Measurements from ENCODE around the gene PIH1D2.
A peak's percentile ranks its signal among the peaks of the same experiment; 100 is the strongest.

PIH1D2 gene

DNA sequence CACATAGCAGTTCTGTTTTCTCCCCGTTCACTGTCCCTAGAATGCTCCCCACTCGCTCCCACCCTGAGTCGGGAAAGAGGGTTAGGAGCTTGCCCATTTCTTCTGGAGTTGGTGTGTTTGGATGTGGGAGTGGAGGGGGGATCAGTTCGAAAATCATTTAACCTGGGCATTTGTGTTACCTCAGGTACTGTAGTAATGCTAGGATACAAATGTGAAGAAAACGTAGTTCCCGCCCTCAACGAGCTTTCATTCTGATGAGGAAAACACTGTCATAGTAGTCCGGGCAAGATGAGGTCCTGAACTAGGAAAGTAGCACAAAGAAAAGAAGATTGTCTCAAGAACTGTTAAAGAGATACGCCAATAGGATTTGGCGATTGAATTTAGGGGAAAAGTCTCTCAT, 13.4 kb upstream of the PIH1D2 start:
- TF ChIP-seq CTCF (IDR thresholded peaks at IDR 0.05; ENCODE audit: low read depth, low read length), result no peak
- peak overlapping the region; percentile 99 for H3K4me3 ChIP-seq (ENCODE audit: low read depth, low read length)

- peak within 1 kb of the TSS; percentile 99 for H3K4me3 ChIP-seq (ENCODE audit: low read depth, low read length)
- TF ChIP-seq CTCF (IDR thresholded peaks at IDR 0.05; ENCODE audit: low read depth, low read length), result no peak
Measured at GRCh38 chr11:112086422-112087191, 12.8 kb upstream of the PIH1D2 start, which contains the start of the genes SDHD and TIMM8B. TSS of gene SDHD (plus strand) at chr11:112086873. CDS start at chr11:112086908, 35 bp downstream. TSS of gene TIMM8B (minus strand) at chr11:112086756. CDS start at chr11:112086723, 33 bp downstream.

GRCh38 chr11:112085822-112086421, 12.1 kb upstream of the PIH1D2 start:
- peak overlapping the region; percentile 99 for H3K4me3 ChIP-seq (ENCODE audit: low read depth, low read length)
- TF ChIP-seq CTCF (IDR thresholded peaks at IDR 0.05; ENCODE audit: low read depth, low read length), result no peak

DNA sequence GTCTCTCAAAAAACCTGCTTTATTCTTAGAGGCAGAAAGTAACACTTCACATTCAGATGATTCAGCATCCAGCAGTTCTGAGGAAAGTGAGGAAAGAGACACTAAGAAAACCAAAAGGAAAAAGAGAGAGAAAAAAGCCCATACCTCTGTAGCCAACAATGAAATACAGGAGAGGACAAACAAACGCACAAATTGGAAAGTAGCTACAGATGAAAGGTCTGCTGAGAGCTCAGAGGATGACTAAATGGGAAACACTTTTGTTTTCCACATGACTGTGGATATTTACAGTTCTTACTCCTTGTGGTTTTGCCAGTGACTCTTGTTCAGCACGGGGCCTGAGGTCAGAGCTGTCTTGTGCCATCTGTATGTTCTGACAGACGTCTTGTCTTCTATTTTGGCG, 8.9 kb upstream of the PIH1D2 start:
- TF ChIP-seq CTCF (IDR thresholded peaks at IDR 0.05; ENCODE audit: low read depth, low read length), result no peak
- H3K4me3 ChIP-seq (ENCODE audit: low read depth, low read length), result no peak overlapping the region

GRCh38 chr11:112062923-112063322, 10.9 kb downstream of the PIH1D2 start:
- no peak overlapping the region for H3K4me3 ChIP-seq (ENCODE audit: low read depth, low read length)
- no peak for TF ChIP-seq CTCF (IDR thresholded peaks at IDR 0.05; ENCODE audit: low read depth, low read length)

GRCh38 chr11:112058103-112058502, 15.7 kb downstream of the PIH1D2 start:
- TF ChIP-seq CTCF (IDR thresholded peaks at IDR 0.05; ENCODE audit: low read depth, low read length), result no peak

DNA sequence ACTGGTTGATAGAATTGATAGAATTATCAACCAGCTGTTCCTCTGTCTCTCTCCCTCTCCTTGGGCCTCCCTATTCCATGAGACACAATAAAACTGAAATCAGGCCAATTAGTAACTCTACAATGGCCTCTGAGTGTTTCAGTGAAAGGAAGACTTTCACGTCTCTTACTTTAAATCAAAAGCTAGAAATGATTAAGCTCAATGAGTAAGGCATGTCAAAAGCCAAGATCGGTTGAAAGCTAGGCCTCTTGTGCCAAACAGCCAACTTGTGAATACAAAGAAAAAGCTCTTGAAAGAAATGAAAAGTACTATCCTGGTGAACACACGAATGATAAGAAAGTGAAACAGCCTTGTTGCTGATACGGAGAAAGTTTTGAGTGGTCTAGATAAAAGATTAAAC, 16.6 kb downstream of the PIH1D2 start:
- H3K4me3 ChIP-seq (ENCODE audit: low read depth, low read length), result no peak overlapping the region
- TF ChIP-seq CTCF (IDR thresholded peaks at IDR 0.05; ENCODE audit: low read depth, low read length), result no peak

More at GRCh38 chr11:112058103-112058502, 15.7 kb downstream of the PIH1D2 start:
- no peak overlapping the region for H3K4me3 ChIP-seq (ENCODE audit: low read depth, low read length)

Data from WI38 (cell line).